A673 (cell line): Measurements from ENCODE around the gene OLIG2. TPM values are rescaled to one million over a fixed set of nuclear protein-coding genes. Genes with fewer than 3 reads are reported as not detected.

Experiments
- BruUV-seq: library from RNA; stranded (reverse); fragments of 400-500 nt; replicated peaks from 2 replicates; lab custom pipeline; 2021; lab: Mats Ljungman, UMichigan
- CTCF ChIA-PET: fragments of 300-600 bp; sonication (Branson Sonifier 250); formaldehyde crosslinking; loops from one replicate; lab custom pipeline; 2022; ENCODE audit warnings: antibody characterized with exemption; lab: Charles Lee
- POLR2A ChIA-PET: fragments of 300-600 bp; sonication (Branson Sonifier 250); formaldehyde crosslinking; loops from one replicate; lab custom pipeline; 2022; ENCODE audit warnings: antibody characterized with exemption; ENCODE audit not compliant: low non-redundant PET; lab: Charles Lee
- DNase-seq: peaks from one replicate; pipeline ENCODE4 v3.0.0-alpha.2; 2015; ENCODE audit warnings: low spot score
- H3K27ac ChIP-seq: fragments of 200-600 bp; sonication (generic); 2 replicates; pipeline ENCODE4 v1.5.1; 2016; ENCODE audit warnings: mixed run types, low read depth, mild to moderate bottlenecking, mixed read lengths, antibody characterized with exemption, low read length; ENCODE audit not compliant: poor library complexity, severe bottlenecking
- H3K27me3 ChIP-seq: fragments of 200-600 bp; sonication (generic); replicated peaks from 2 replicates; pipeline ENCODE4 v1.6.1; 2017; ENCODE audit warnings: mixed run types, low read depth, mild to moderate bottlenecking, mixed read lengths, antibody characterized with exemption, low read length; ENCODE audit not compliant: insufficient read depth, poor library complexity
- H3K36me3 ChIP-seq: fragments of 200-600 bp; sonication (generic); 2 replicates; pipeline ENCODE4 v1.6.1; 2016; ENCODE audit warnings: mixed run types, mild to moderate bottlenecking, mixed read lengths, antibody characterized with exemption, low read length; ENCODE audit not compliant: insufficient read depth, poor library complexity, severe bottlenecking
- H3K4me1 ChIP-seq: fragments of 200-600 bp; sonication (generic); 2 replicates; pipeline ENCODE4 v1.6.1; 2017; ENCODE audit warnings: mixed run types, mild to moderate bottlenecking, mixed read lengths, antibody characterized with exemption, low read length; ENCODE audit not compliant: insufficient read depth, poor library complexity, severe bottlenecking
- H3K4me3 ChIP-seq: fragments of 200-600 bp; sonication (generic); 2 replicates; pipeline ENCODE4 v1.5.1; 2016; ENCODE audit warnings: low read depth, mixed run types, mild to moderate bottlenecking, mixed read lengths, low read length; ENCODE audit not compliant: poor library complexity, severe bottlenecking
- H3K9me3 ChIP-seq: fragments of 200-600 bp; sonication (generic); 2 replicates; pipeline ENCODE4 v1.6.1; 2016; ENCODE audit warnings: mixed run types, low read depth, mild to moderate bottlenecking, mixed read lengths, antibody characterized with exemption, low read length; ENCODE audit not compliant: poor library complexity, severe bottlenecking
- CTCF ChIP-seq: fragments of 300-800, 200-600 bp; sonication (generic); conservative IDR thresholded peaks from 2 replicates; pipeline ENCODE4 v1.5.1; 2017; ENCODE audit warnings: low read depth, mild to moderate bottlenecking, antibody characterized with exemption, low read length, moderate library complexity, mixed read lengths
- EZH2 ChIP-seq: fragments of 200-600 bp; sonication (generic); IDR thresholded peaks from 2 replicates; pipeline ENCODE4 v1.6.1; 2017; ENCODE audit warnings: borderline replicate concordance, low read depth, mild to moderate bottlenecking, mixed read lengths, antibody characterized with exemption, low read length; ENCODE audit not compliant: poor library complexity, severe bottlenecking
- intact Hi-C: fragments of 100-400 bp; cut with micrococcal nuclease; formaldehyde crosslinking; loops from one replicate; pipeline ENCODE4 v1.10.0; 2022; ENCODE audit not compliant: unreplicated experiment
- total RNA-seq: library from RNA; stranded (reverse); gene quantifications from 2 replicates; pipeline ENCODE4 v1.2.3, GENCODE V29; 2021

OLIG2 gene
- total RNA-seq, 1 experiment from 2014 or later: not detected

- ChIA-PET CTCF (no interaction called here), POLR2A (no interaction called here)
- intact Hi-C loops: no loop called here
- Histone ChIP-seq H3K36me3 (no peaks in the 10 kb centered on the region), H3K9me3 (no peaks in the 10 kb centered on the region), H3K27me3 (peaks cover 100% of the 10 kb centered on the region), H3K4me3 (no peak overlapping the region), H3K27ac (no peak overlapping the region), H3K4me1 (no peaks in the 10 kb centered on the region)
- BruUV-seq: no TSS peak
- TF ChIP-seq EZH2 (no peak), CTCF (no peak)
- no peak for DNase-seq
Measured at GRCh38 chr21:33030633-33031032, 4.9 kb downstream of the OLIG2 start.

- POLR2A ChIA-PET: no interaction called here
- CTCF ChIA-PET: no interaction called here
- H3K36me3 ChIP-seq: no peaks in the 10 kb centered on the region
- H3K4me3 ChIP-seq: no peak overlapping the region
- no TSS peak for BruUV-seq
- H3K27ac ChIP-seq: no peak overlapping the region
- TF ChIP-seq EZH2 (no peak), CTCF (no peak)
- peaks cover 95% of the 10 kb centered on the region for H3K27me3 ChIP-seq
- no peaks in the 10 kb centered on the region for H3K4me1 ChIP-seq
- intact Hi-C loops: no loop called here
- no peaks in the 10 kb centered on the region for H3K9me3 ChIP-seq
- DNase-seq: no peak
Measured at GRCh38 chr21:33031152-33031911, 5.6 kb downstream of the OLIG2 start.

GRCh38 chr21:33032434-33033047, 6.8 kb downstream of the OLIG2 start:
- H3K9me3 ChIP-seq: no peaks in the 10 kb centered on the region
- intact Hi-C loops: no loop called here
- BruUV-seq: no TSS peak
- peaks cover 95% of the 10 kb centered on the region for H3K27me3 ChIP-seq
- TF ChIP-seq EZH2 (no peak), CTCF (no peak)
- H3K4me1 ChIP-seq: no peaks in the 10 kb centered on the region
- ChIA-PET CTCF (interaction anchor here (0.6 kb wide), 1 partner anchor 17 kb away, joined by 5 read pairs; no protein-coding TSS in a partner anchor), POLR2A (interaction anchor here (0.5 kb wide), 1 partner anchor 754 kb away, joined by 7 read pairs; the partner anchor contains the start of gene MIS18A)
- H3K4me3 ChIP-seq: no peak overlapping the region
- no peak for DNase-seq
- H3K36me3 ChIP-seq: no peaks in the 10 kb centered on the region
- H3K27ac ChIP-seq: no peak overlapping the region
